Common myeloid progenitor, CD34-positive (primary cell): ENCODE results near the gene MUC21.

Experiments used
- CTCF ChIA-PET: fragments of 350-600 bp; sonication (Branson Sonifier 250); formaldehyde crosslinking; loops from one replicate; lab custom pipeline; 2021; ENCODE audit warnings: antibody characterized with exemption; lab: Charles Lee
- POLR2A ChIA-PET: fragments of 350-600 bp; sonication (Branson Sonifier 250); formaldehyde crosslinking; loops from one replicate; lab custom pipeline; 2021; ENCODE audit warnings: antibody characterized with exemption; lab: Charles Lee
- DNase-seq, 3 donors: peaks; one replicate each; pipeline versions ENCODE4 v3.0.0 to v3.0.0-alpha.2; 2013
- H3K27ac ChIP-seq, 2 experiments: 1 replicate in 1 of 2; 2 replicates in 1 of 2; pipeline ENCODE4 v1.7.0; 2013; ENCODE audit warnings: inconsistent platforms in 2 of 2, low read length in 2 of 2, mild to moderate bottlenecking in 2 of 2, low read depth in 1 of 2, moderate library complexity in 1 of 2; ENCODE audit not compliant: severe bottlenecking in 2 of 2, insufficient read depth in 1 of 2, poor library complexity in 1 of 2
- H3K27me3 ChIP-seq, 5 experiments: replicated peaks in 2 of 5; 1 replicate in 3 of 5; 2 replicates in 2 of 5; pipeline versions ENCODE4 v1.6.1 to v1.7.0; 2013; ENCODE audit warnings: low read length in 4 of 5, mild to moderate bottlenecking in 2 of 5, moderate library complexity in 2 of 5, inconsistent platforms in 1 of 5; ENCODE audit not compliant: insufficient read depth in 5 of 5, control insufficient read depth in 4 of 5
- H3K36me3 ChIP-seq, 4 experiments: 1 replicate in 2 of 4; 2 replicates in 2 of 4; pipeline versions ENCODE4 v1.6.1 to v1.7.0; 2013; ENCODE audit warnings: low read length in 3 of 4, control low read depth in 1 of 4, mild to moderate bottlenecking in 1 of 4; ENCODE audit not compliant: control insufficient read depth in 4 of 4, insufficient read depth in 4 of 4
- H3K4me1 ChIP-seq, 4 experiments: 1 replicate in 3 of 4; 2 replicates in 1 of 4; pipeline versions ENCODE4 v1.6.1 to v1.7.1; 2013; ENCODE audit warnings: low read length in 3 of 4, mild to moderate bottlenecking in 3 of 4, control low read depth in 1 of 4, inconsistent platforms in 1 of 4, moderate library complexity in 1 of 4; ENCODE audit not compliant: control insufficient read depth in 4 of 4, insufficient read depth in 4 of 4; ENCODE audit errors: control extremely low read depth in 1 of 4
- H3K4me3 ChIP-seq, 7 experiments: 1 replicate in 4 of 7; 2 replicates in 3 of 7; pipeline versions ENCODE4 v1.5.1 to v1.7.0; 2013; ENCODE audit warnings: mild to moderate bottlenecking in 7 of 7, low read length in 6 of 7, moderate library complexity in 6 of 7, inconsistent platforms in 2 of 7, low read depth in 2 of 7, control low read depth in 1 of 7; ENCODE audit not compliant: insufficient read depth in 4 of 7, control insufficient read depth in 1 of 7; ENCODE audit errors: extremely low read depth in 1 of 7
- H3K9me3 ChIP-seq, 5 experiments: 1 replicate in 4 of 5; 2 replicates in 1 of 5; pipeline versions ENCODE4 v1.6.1 to v1.7.1; 2013; ENCODE audit warnings: low read length in 4 of 5, mild to moderate bottlenecking in 2 of 5, inconsistent platforms in 1 of 5, low read depth in 1 of 5, moderate library complexity in 1 of 5; ENCODE audit not compliant: control insufficient read depth in 4 of 5, insufficient read depth in 2 of 5; ENCODE audit errors: control extremely low read depth in 1 of 5
- WGBS: methylation state at CpG from one replicate; pipeline ENCODE4 v1.1.5; 2013; ENCODE audit not compliant: insufficient coverage; 5-methylcytosine and 5-hydroxymethylcytosine counted together

Gene MUC21

GRCh38 chr6:31025595-31025994, 42.1 kb downstream of the MUC21 start:
- Histone ChIP-seq H3K4me3 (no peak overlapping the region), H3K9me3 (no peaks in the 10 kb centered on the region), H3K4me1 (no peaks in the 10 kb centered on the region), H3K27me3 (peaks cover 0 to 32% (median 3%) of the 10 kb centered on the region in 5 experiments), H3K27ac (no peak overlapping the region), H3K36me3 (no peaks in the 10 kb centered on the region)
- POLR2A ChIA-PET, result no interaction called here
- no peak for DNase-seq
- CTCF ChIA-PET, result no interaction called here
- WGBS, result 90% methylated on average over 4 of the region's 4 CpGs

- WGBS, result 93% methylated on average over 3 of the region's 6 CpGs
- H3K9me3 ChIP-seq, result no peaks in the 10 kb centered on the region
- H3K36me3 ChIP-seq, result no peaks in the 10 kb centered on the region
- POLR2A ChIA-PET, result no interaction called here
- CTCF ChIA-PET, result no interaction called here
- peaks cover 0 to 27% (median 8%) of the 10 kb centered on the region in 5 experiments for H3K27me3 ChIP-seq
- no peaks in the 10 kb centered on the region for H3K4me1 ChIP-seq
- H3K4me3 ChIP-seq, result no peak overlapping the region
- H3K27ac ChIP-seq, result no peak overlapping the region
- no peak for DNase-seq
These were observed 47.6 kb downstream of the MUC21 start for GRCh38 chr6:31031095-31031494.

DNA sequence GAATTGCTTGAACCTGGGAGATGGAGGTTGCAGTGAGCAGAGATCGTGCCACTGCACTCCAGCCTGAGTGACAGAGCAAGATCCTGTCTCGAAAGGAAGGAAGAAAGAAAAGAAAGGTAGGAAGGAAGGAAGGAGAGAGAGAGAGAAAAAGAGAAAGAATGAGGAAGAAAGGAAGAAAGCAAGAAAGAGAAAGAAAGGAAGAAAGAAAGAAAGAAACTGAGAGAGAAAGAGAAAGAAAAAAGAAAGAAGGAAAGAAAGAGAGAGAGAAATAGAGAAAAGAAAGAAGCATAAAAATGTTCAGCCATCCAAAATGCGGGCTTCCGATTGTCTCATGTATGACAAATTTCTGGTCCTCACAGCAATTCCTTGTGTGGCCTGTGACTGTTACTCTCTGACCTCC, 49.6 kb downstream of the MUC21 start:
- DNase-seq, result no peak
- no peak overlapping the region for H3K4me3 ChIP-seq
- WGBS, result 93% methylated on average over 4 of the region's 4 CpGs
- H3K4me1 ChIP-seq, result no peaks in the 10 kb centered on the region
- no peaks in the 10 kb centered on the region for H3K36me3 ChIP-seq
- ChIA-PET POLR2A (no interaction called here), CTCF (interaction anchor here (0.9 to 1.6 kb wide), 2 partner anchors 9 to 29 kb away, joined by 3 read pairs; no protein-coding TSS in a partner anchor)
- no peaks in the 10 kb centered on the region for H3K9me3 ChIP-seq
- H3K27me3 ChIP-seq, result peaks cover 0 to 18% (median 10%) of the 10 kb centered on the region in 5 experiments
- H3K27ac ChIP-seq, result no peak overlapping the region

GRCh38 chr6:31035862-31036497, 52.5 kb downstream of the MUC21 start:
- no peak for DNase-seq
- no CpG with 5 or more reads among the region's 4 CpGs for WGBS
- H3K27ac ChIP-seq, result no peak overlapping the region

DNA sequence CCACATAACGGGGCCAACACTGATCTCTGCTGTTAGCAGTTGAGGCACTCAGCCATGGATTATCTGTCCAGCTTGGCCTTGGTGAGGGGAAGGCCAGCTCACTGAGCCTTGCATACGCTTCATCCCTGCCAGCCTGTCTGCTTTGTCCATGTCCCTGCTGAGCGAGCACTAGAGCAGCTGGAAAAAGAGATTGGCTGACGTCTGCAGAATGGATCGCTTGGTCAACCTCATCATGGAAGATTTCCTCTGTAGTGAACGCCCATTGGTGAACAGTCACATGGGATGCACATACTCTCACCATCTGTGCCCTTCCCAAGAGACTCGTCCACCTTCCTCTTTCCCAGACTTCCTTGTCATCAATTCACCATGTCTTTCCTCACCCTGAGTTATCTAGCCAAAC, 53.7 kb downstream of the MUC21 start:
- Histone ChIP-seq H3K36me3 (no peaks in the 10 kb centered on the region), H3K9me3 (no peaks in the 10 kb centered on the region), H3K4me1 (no peaks in the 10 kb centered on the region), H3K4me3 (no peak overlapping the region), H3K27ac (no peak overlapping the region), H3K27me3 (peaks cover 0 to 12% (median 3%) of the 10 kb centered on the region in 5 experiments)
- CTCF ChIA-PET, result interaction anchor here (1.8 kb wide), 1 partner anchor 42 kb away, joined by 5 read pairs; no protein-coding TSS in a partner anchor
- DNase-seq, result no peak
- POLR2A ChIA-PET, result no interaction called here
- WGBS, result 91% methylated on average over 7 of the region's 7 CpGs

More at GRCh38 chr6:31035862-31036497, 52.5 kb downstream of the MUC21 start:
- no peaks in the 10 kb centered on the region for H3K9me3 ChIP-seq
- ChIA-PET CTCF (interaction anchor here (1.0 kb wide), 1 partner anchor 19 kb away, joined by 3 read pairs; no protein-coding TSS in a partner anchor), POLR2A (no interaction called here)
- H3K4me1 ChIP-seq, result no peaks in the 10 kb centered on the region
- no peak overlapping the region for H3K4me3 ChIP-seq
- no peaks in the 10 kb centered on the region for H3K36me3 ChIP-seq
- H3K27me3 ChIP-seq, result peaks cover 0 to 12% (median 3%) of the 10 kb centered on the region in 5 experiments

DNA sequence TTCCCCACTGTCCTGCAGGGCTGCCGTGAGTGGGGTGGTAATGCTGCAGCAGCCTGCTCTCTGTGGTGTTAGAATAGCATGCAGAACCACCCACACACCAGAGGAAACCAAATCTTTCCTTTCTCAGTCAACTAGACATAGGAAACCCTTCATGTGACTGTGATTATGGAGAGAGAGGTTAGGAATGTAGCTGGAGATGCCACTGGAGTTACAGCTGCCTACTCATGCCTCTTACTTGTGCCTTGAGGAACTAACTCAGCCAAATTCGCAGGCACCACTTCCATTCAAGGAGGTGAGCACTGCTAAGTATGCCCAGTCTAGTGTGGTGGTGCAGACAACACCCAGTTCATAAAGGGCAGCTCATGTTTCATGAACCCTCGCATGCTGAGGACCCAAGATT, 54.2 kb downstream of the MUC21 start:
- 52% methylated on average over 3 of the region's 3 CpGs for WGBS
- no peak overlapping the region for H3K27ac ChIP-seq
- no peaks in the 10 kb centered on the region for H3K36me3 ChIP-seq
- H3K27me3 ChIP-seq, result peaks cover 0 to 12% (median 3%) of the 10 kb centered on the region in 5 experiments
- H3K9me3 ChIP-seq, result no peaks in the 10 kb centered on the region
- POLR2A ChIA-PET, result no interaction called here
- no peaks in the 10 kb centered on the region for H3K4me1 ChIP-seq
- no peak overlapping the region for H3K4me3 ChIP-seq
- CTCF ChIA-PET, result interaction anchor here (1.5 to 1.8 kb wide), 2 partner anchors 41 to 122 kb away, joined by 5 read pairs; no protein-coding TSS in a partner anchor
- DNase-seq, result no peak

GRCh38 chr6:31038559-31038958, 55.0 kb downstream of the MUC21 start:
- Histone ChIP-seq H3K4me3 (no peak overlapping the region), H3K36me3 (no peaks in the 10 kb centered on the region), H3K9me3 (no peaks in the 10 kb centered on the region), H3K4me1 (no peaks in the 10 kb centered on the region), H3K27me3 (peaks cover 0 to 18% (median 3%) of the 10 kb centered on the region in 5 experiments), H3K27ac (no peak overlapping the region)
- WGBS, result 100% methylated on average over 3 of the region's 8 CpGs
- ChIA-PET CTCF (interaction anchor here (0.9 to 1.8 kb wide), 5 partner anchors 21 to 123 kb away, joined by 3 to 5 read pairs (median 4); no protein-coding TSS in a partner anchor), POLR2A (no interaction called here)
- no peak for DNase-seq
